Lower leg skin (tissue), 3 donors: Measurements from ENCODE around the gene UQCC2.

Experiments
- CTCF ChIP-seq, 3 donors: fragments of 450-650 bp; IDR thresholded peaks; one replicate each; pipeline ENCODE4 v1.5.1; 2016; ENCODE audit warnings: antibody characterized with exemption in 3 of 3, mild to moderate bottlenecking in 3 of 3, moderate library complexity in 2 of 3
- POLR2A ChIP-seq, 2 donors: fragments of 450-650 bp; IDR thresholded peaks; one replicate each; pipeline ENCODE4 v1.6.1; 2016 to 2017; ENCODE audit warnings: antibody characterized with exemption in 2 of 2, mild to moderate bottlenecking in 1 of 2, moderate library complexity in 1 of 2

GRCh38 chr6:33720998-33721397 is 9.5 kb upstream of the UQCC2 start:
- no peak for TF ChIP-seq CTCF (IDR thresholded peaks at IDR 0.05)
- TF ChIP-seq POLR2A (IDR thresholded peaks at IDR 0.05): no peak
